GM23338 (cell line): ENCODE data around the gene GCAT. TPM values are rescaled to one million over a fixed set of nuclear protein-coding genes. Genes with fewer than 3 reads are reported as not detected.

Experiments used
- ATAC-seq: fragments of 200-7000 bp; cut with Tn5 transposase; 3 replicates; pipeline ENCODE4 v1.9.1; 2020
- DNase-seq: peaks from one replicate; pipeline ENCODE4 v3.0.0-alpha.2; 2015; ENCODE audit warnings: low spot score
- H2AFZ ChIP-seq: fragments of 200-600 bp; sonication (generic); 2 replicates; pipeline ENCODE4 v1.8.0; 2016; ENCODE audit warnings: antibody characterized with exemption, mild to moderate bottlenecking, moderate library complexity
- H3F3A ChIP-seq: fragments of 200-600 bp; sonication (generic); replicated peaks from 2 replicates; pipeline ENCODE4 v1.8.0; 2017; ENCODE audit warnings: antibody characterized with exemption, mixed run types, low read depth
- H3K27ac ChIP-seq: fragments of 200-600 bp; sonication (generic); 2 replicates; pipeline ENCODE4 v1.6.1; 2016; ENCODE audit warnings: low read depth
- H3K27me3 ChIP-seq: fragments of 200-600 bp; sonication (generic); 2 replicates; pipeline ENCODE4 v1.8.0; 2016; ENCODE audit warnings: mild to moderate bottlenecking, mixed run types, moderate library complexity; ENCODE audit not compliant: insufficient read depth
- H3K36me3 ChIP-seq: fragments of 200-600 bp; sonication (generic); 2 replicates; pipeline ENCODE4 v1.8.0; 2016; ENCODE audit warnings: mild to moderate bottlenecking; ENCODE audit not compliant: insufficient read depth
- H3K4me1 ChIP-seq: fragments of 200-600 bp; sonication (generic); 2 replicates; pipeline ENCODE4 v1.8.0; 2016; ENCODE audit warnings: mild to moderate bottlenecking, moderate library complexity; ENCODE audit not compliant: insufficient read depth
- H3K4me2 ChIP-seq: fragments of 200-600 bp; sonication (generic); 2 replicates; pipeline ENCODE4 v1.7.1; 2017; ENCODE audit warnings: mixed run types
- H3K4me3 ChIP-seq: fragments of 200-600 bp; sonication (generic); 2 replicates; pipeline ENCODE4 v1.6.1; 2016; ENCODE audit warnings: mixed run types
- H3K79me2 ChIP-seq: fragments of 200-600 bp; sonication (generic); replicated peaks from 2 replicates; pipeline ENCODE4 v1.8.0; 2017; ENCODE audit warnings: mild to moderate bottlenecking; ENCODE audit not compliant: insufficient read depth
- H3K9me2 ChIP-seq: fragments of 200-600 bp; sonication (generic); 2 replicates; pipeline ENCODE4 v1.8.0; 2017; ENCODE audit not compliant: insufficient read depth
- H4K20me1 ChIP-seq: fragments of 200-600 bp; sonication (generic); replicated peaks from 2 replicates; pipeline ENCODE4 v1.8.0; 2017; ENCODE audit warnings: mild to moderate bottlenecking; ENCODE audit not compliant: insufficient read depth
- H3K27ac Mint-ChIP-seq: 2 replicates; pipeline ENCODE4 v1.8.0; 2020; ENCODE audit warnings: inconsistent platforms, mild to moderate bottlenecking, moderate library complexity, mixed read lengths
- H3K27me3 Mint-ChIP-seq: 3 replicates; pipeline ENCODE4 v1.8.0; 2022; ENCODE audit warnings: low read depth, mild to moderate bottlenecking, moderate library complexity, mixed read lengths, inconsistent platforms; ENCODE audit not compliant: insufficient read depth, poor library complexity
- H3K36me3 Mint-ChIP-seq: 3 replicates; pipeline ENCODE4 v1.8.0; 2021; ENCODE audit warnings: low read depth, mild to moderate bottlenecking, inconsistent platforms, moderate library complexity, mixed read lengths
- H3K4me1 Mint-ChIP-seq: 3 replicates; pipeline ENCODE4 v1.8.0; 2020; ENCODE audit warnings: mild to moderate bottlenecking, inconsistent platforms, mixed read lengths
- H3K4me3 Mint-ChIP-seq: 3 replicates; pipeline ENCODE4 v1.8.0; 2021; ENCODE audit warnings: moderate library complexity, mild to moderate bottlenecking, inconsistent platforms, mixed read lengths
- H3K9me3 Mint-ChIP-seq: 3 replicates; pipeline ENCODE4 v1.8.0; 2020; ENCODE audit warnings: moderate library complexity, mild to moderate bottlenecking, inconsistent platforms, mixed read lengths
- CREB1 ChIP-seq: fragments of 250-450 bp; sonication (Bioruptor Pico); IDR thresholded peaks from 2 replicates; pipeline ENCODE4 v1.5.0; 2020; ENCODE audit warnings: low read depth, mild to moderate bottlenecking, moderate library complexity
- CTCF ChIP-seq, 2 experiments: fragments of 200-600 bp in 1 of 2; sonication (generic) in 1 of 2; conservative IDR thresholded peaks; 2 replicates each; pipeline versions ENCODE4 v1.5.1 to v1.6.1; 2016 to 2017; ENCODE audit warnings: antibody characterized with exemption in 2 of 2, low read depth in 2 of 2, mild to moderate bottlenecking in 2 of 2, moderate library complexity in 1 of 2
- ETS1 ChIP-seq: IDR thresholded peaks from 2 replicates; pipeline ENCODE4 v1.6.1; 2016; ENCODE audit warnings: antibody characterized with exemption
- EZH2 ChIP-seq: fragments of 200-600 bp; sonication (generic); IDR thresholded peaks from one replicate; pipeline ENCODE4 v1.8.0; 2017; ENCODE audit warnings: antibody characterized with exemption, mild to moderate bottlenecking, low read depth; ENCODE audit not compliant: unreplicated experiment
- JUNB ChIP-seq: IDR thresholded peaks from one replicate; pipeline ENCODE4 v1.6.1; 2016; ENCODE audit warnings: antibody characterized with exemption; ENCODE audit not compliant: unreplicated experiment
- NANOG ChIP-seq: IDR thresholded peaks from 2 replicates; pipeline ENCODE4 v1.6.1; 2016; ENCODE audit warnings: antibody characterized with exemption, borderline replicate concordance
- STAT1 ChIP-seq: IDR thresholded peaks from one replicate; pipeline ENCODE4 v1.6.1; 2016; ENCODE audit warnings: antibody characterized with exemption; ENCODE audit not compliant: unreplicated experiment
- ZNF331 ChIP-seq: fragments of 250-450 bp; sonication (Bioruptor Pico); IDR thresholded peaks from 2 replicates; pipeline ENCODE4 v1.5.0; 2020; ENCODE audit warnings: low read depth, mild to moderate bottlenecking, moderate library complexity
- ZNF462 ChIP-seq: fragments of 250-450 bp; sonication (Bioruptor Pico); IDR thresholded peaks from 2 replicates; pipeline ENCODE4 v1.5.0; 2020; ENCODE audit warnings: mild to moderate bottlenecking, moderate library complexity
- polyA plus RNA-seq: library from polyadenylated mRNA; unstranded; fragments of >200 nt; fragmentation: Nextera tagmentation; extraction: Ambion mirVana; gene quantifications from 2 replicates; pipeline ENCODE4 v1.2.1, GENCODE V29; 2016
- total RNA-seq: library from RNA; depleted of rRNA; stranded (reverse); fragments of >200 nt; shearing (Covaris generic); gene quantifications from 2 replicates; pipeline ENCODE4 v1.2.3, GENCODE V29; 2014

The GCAT gene
- total and polyA plus RNA-seq, 2 experiments from 2014 or later = 36.8 to 61.3 TPM

- H3K4me1 Mint-ChIP-seq = peaks cover 27% of the 10 kb centered on the region
- peak overlapping the region; percentile 86 for H3K4me3 Mint-ChIP-seq
- Histone ChIP-seq H3K4me3 (peak overlapping the region; percentile 86), H3K9me2 (no peaks in the 10 kb centered on the region), H3F3A (peaks cover 20% of the 10 kb centered on the region), H3K27me3 (peaks cover 72% of the 10 kb centered on the region), H3K4me1 (peaks cover 21% of the 10 kb centered on the region), H3K27ac (no peak overlapping the region), H4K20me1 (no peaks in the 10 kb centered on the region), H3K4me2 (peak overlapping the region; percentile 100), H3K79me2 (0 out of 2 replicates have a peak, but pooled peaks cover 6% of the 10 kb centered on the region), H2AFZ (peak overlapping the region; percentile 92), H3K36me3 (no peaks in the 10 kb centered on the region)
- no peak for TF ChIP-seq CTCF (conservative IDR thresholded peaks at IDR 0.05; ENCODE audit: low read depth in 2 of 2)
- TF ChIP-seq NANOG = no peak
- TF ChIP-seq JUNB = no peak
- TF ChIP-seq STAT1 = no peak
- no peak for TF ChIP-seq ETS1
- no peak for TF ChIP-seq ZNF331
- no peak for TF ChIP-seq EZH2
- TF ChIP-seq ZNF462 (CRISPR knock-in tag) = no peak
- no peak for TF ChIP-seq CREB1 (CRISPR knock-in tag)
- peaks cover 52% of the 10 kb centered on the region for H3K27me3 Mint-ChIP-seq
- peak; percentile 79 for DNase-seq
- no peak overlapping the region; the same call in 1 of the 2 replicates for H3K27ac Mint-ChIP-seq
- 0 out of 3 replicates have a peak, but pooled peaks have one; percentile 1 for ATAC-seq
- no peaks in the 10 kb centered on the region for H3K36me3 Mint-ChIP-seq
- no peaks in the 10 kb centered on the region; the same call in 2 of the 3 replicates for H3K9me3 Mint-ChIP-seq
Measured at GRCh38 chr22:37803195-37803638, 4.5 kb upstream of the GCAT start.
